ENCODE measurements around the gene PGAP3. TPM values are rescaled to one million over a fixed set of nuclear protein-coding genes. Genes with fewer than 3 reads are reported as not detected.

Gene PGAP3
- total RNA-seq, 1 donor from 2014 or later: 10.7 TPM

GRCh38 chr17:39627047-39627711, 60.7 kb downstream of the PGAP3 start:
- H3K27me3 ChIP-seq (ENCODE audit: low read depth): peaks cover 86% of the 10 kb centered on the region
- TF ChIP-seq CTCF (IDR thresholded peaks at IDR 0.05; ENCODE audit: borderline replicate concordance): no peak

GRCh38 chr17:39626171-39627046, 61.4 kb downstream of the PGAP3 start, which contains the start of gene PPP1R1B:
Gene PPP1R1B, plus strand, starts transcription at chr17:39626952. Its CDS starts 441 bp downstream, at chr17:39627393.
- H3K27ac ChIP-seq (replicated peaks): no peak within 1 kb of the TSS
- intact Hi-C loops (cut with micrococcal nuclease): no loop called here
- DNase-seq: no peak

More at GRCh38 chr17:39627047-39627711, 60.7 kb downstream of the PGAP3 start:
- no peak for DNase-seq
- Histone ChIP-seq H3K9me3 (replicated peaks) (no peaks in the 10 kb centered on the region), H3K4me3 (peak overlapping the region; percentile 61), H3K36me3 (no peaks in the 10 kb centered on the region), H3K27ac (replicated peaks) (no peak overlapping the region), H3K4me1 (peaks cover 23% of the 10 kb centered on the region)
- intact Hi-C loops (cut with micrococcal nuclease): no loop called here

GRCh38 chr17:39625198-39625785, 62.6 kb downstream of the PGAP3 start:
- Histone ChIP-seq H3K4me3 (no peak overlapping the region), H3K27me3 (ENCODE audit: low read depth) (peaks cover 68% of the 10 kb centered on the region), H3K36me3 (no peaks in the 10 kb centered on the region), H3K9me3 (replicated peaks) (no peaks in the 10 kb centered on the region), H3K4me1 (peaks cover 25% of the 10 kb centered on the region), H3K27ac (replicated peaks) (no peak overlapping the region)
- no peak for DNase-seq
- intact Hi-C loops (cut with micrococcal nuclease): no loop called here
- TF ChIP-seq CTCF (IDR thresholded peaks at IDR 0.05; ENCODE audit: borderline replicate concordance): no peak

More at GRCh38 chr17:39626171-39627046, 61.4 kb downstream of the PGAP3 start, which contains the start of gene PPP1R1B:
- Histone ChIP-seq H3K27me3 (ENCODE audit: low read depth) (peaks cover 78% of the 10 kb centered on the region), H3K4me1 (peaks cover 25% of the 10 kb centered on the region), H3K4me3 (peak within 1 kb of the TSS; percentile 61), H3K36me3 (no peaks in the 10 kb centered on the region), H3K9me3 (replicated peaks) (no peaks in the 10 kb centered on the region)
- no peak for TF ChIP-seq CTCF (IDR thresholded peaks at IDR 0.05; ENCODE audit: borderline replicate concordance)

DNA sequence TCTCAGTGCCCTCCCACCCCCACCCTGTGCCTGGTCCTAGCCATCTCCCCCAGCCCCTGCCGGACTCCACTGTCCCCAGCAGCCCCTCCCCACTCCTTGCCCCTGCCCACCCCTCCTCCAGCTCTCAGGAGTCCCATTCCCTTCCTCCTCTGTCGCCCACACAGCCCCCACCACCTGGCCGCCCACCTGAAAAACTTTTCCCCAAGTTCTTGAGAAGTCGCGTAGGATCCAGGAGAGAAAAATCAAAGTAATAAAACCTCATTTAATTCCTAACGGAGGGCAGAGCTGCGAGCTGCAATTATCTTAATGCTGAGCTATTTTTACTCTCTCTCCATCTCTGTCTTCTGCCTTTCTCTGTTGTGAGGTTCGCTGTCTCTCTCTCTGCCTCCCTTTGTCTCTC, 63.5 kb downstream of the PGAP3 start:
- intact Hi-C loops (cut with micrococcal nuclease): loop anchor here (5.0 kb wide), 1 partner anchor 77 kb away; no protein-coding TSS in a partner anchor
- Histone ChIP-seq H3K4me3 (no peak overlapping the region), H3K27ac (replicated peaks) (no peak overlapping the region), H3K27me3 (ENCODE audit: low read depth) (peaks cover 58% of the 10 kb centered on the region), H3K4me1 (peaks cover 25% of the 10 kb centered on the region), H3K9me3 (replicated peaks) (no peaks in the 10 kb centered on the region), H3K36me3 (no peaks in the 10 kb centered on the region)
- no peak for TF ChIP-seq CTCF (IDR thresholded peaks at IDR 0.05; ENCODE audit: borderline replicate concordance)
- DNase-seq: no peak

DNA sequence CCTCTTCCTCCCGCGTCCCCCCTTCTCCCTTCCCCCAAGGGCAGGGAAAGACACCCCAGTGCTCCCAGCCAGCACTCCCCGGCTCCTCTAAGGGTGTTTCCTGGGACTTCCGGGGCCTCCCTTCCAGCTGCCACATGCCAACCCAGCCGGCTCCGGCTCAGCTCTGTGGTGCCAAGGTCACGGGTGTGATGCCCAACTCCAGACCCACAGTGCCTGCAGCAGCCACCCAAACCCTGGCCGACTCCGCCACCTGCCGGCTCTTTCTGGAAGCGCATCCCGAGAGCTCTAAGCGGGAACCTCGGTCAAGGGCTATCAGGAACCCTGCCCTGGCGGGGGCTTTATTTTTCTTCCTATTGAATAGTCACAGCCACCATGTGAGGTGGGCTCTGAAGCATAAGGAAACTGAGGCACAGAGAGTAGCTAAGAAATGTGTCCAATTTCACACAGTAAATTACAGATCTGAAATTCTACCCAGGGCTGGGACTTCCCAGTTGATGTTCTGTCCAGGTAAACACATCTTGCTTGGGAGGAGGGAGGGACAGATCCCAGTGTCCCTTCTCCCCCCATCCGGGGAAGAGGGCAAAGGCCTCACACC, 64.4 kb downstream of the PGAP3 start:
- peak; percentile 95 for TF ChIP-seq CTCF (IDR thresholded peaks at IDR 0.05; ENCODE audit: borderline replicate concordance)
- DNase-seq: peak; percentile 85
- intact Hi-C loops (cut with micrococcal nuclease): loop anchor here (5.0 kb wide), 1 partner anchor 76 kb away; no protein-coding TSS in a partner anchor
- H3K27ac ChIP-seq (replicated peaks): no peak overlapping the region
- peaks cover 28% of the 10 kb centered on the region for H3K4me1 ChIP-seq
- H3K36me3 ChIP-seq: no peaks in the 10 kb centered on the region
- no peak overlapping the region for H3K4me3 ChIP-seq
- no peaks in the 10 kb centered on the region for H3K9me3 ChIP-seq (replicated peaks)
- peaks cover 49% of the 10 kb centered on the region for H3K27me3 ChIP-seq (ENCODE audit: low read depth)
